ENCODE measurements around the gene CHD2.
A peak's percentile ranks its signal among the peaks of the same experiment; 100 is the strongest.

The CHD2 gene

DNA sequence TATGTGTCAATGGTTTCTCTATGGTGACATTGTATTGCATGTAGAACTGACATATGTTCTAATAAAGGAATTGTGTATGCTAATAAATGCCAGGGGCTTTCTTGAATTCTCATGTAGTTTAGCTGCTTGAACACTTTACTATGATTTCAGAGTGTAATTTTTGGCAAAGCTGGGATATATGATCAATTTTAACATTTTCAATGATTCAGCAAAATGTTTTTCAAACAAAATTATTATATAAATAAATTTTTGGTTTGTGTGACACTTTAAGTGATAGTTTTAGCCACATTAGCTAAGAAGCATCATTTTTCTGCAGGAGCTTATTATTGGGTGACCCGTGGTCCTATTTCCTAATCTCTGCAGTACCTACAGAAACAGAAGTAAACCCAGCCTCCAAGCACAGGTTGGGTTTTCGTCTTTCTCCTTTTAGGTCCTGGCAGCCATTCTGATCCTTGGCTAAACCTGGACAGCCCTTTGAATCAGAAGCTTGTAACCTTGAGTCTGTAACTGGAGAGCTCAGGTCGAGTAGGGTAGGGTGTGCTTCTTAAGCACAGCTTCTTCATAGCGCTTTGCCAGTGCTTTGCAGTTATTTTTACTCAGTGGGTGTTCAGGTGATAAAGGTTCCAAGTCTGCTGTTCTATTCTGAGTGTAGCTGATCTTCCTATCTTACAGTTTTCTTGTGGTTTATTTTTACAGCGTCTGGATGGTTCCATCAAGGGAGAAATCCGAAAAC is 74.2 kb downstream of the CHD2 start:
- no peak overlapping the region for H3K4me2 ChIP-seq (ENCODE audit: low read length, poor library complexity, severe bottlenecking)
- H3K79me1 ChIP-seq (replicated peaks; ENCODE audit: low read length, poor library complexity, severe bottlenecking): peaks cover 15% of the 10 kb centered on the region
- H3K14ac ChIP-seq (ENCODE audit: low read length in 2 of 2): no peak overlapping the region
- no peak overlapping the region for H2BK12ac ChIP-seq (ENCODE audit: low read length in 2 of 2)
- H3K23ac ChIP-seq (ENCODE audit: low read length in 2 of 2): no peak overlapping the region
- no peak overlapping the region for H2BK5ac ChIP-seq (ENCODE audit: low read depth, low read length, poor library complexity, severe bottlenecking)
- no peak overlapping the region for H3K4me3 ChIP-seq (ENCODE audit: insufficient read depth in 1 of 2, low read depth in 1 of 2, low read length in 2 of 2)
- peaks cover 20 to 97% of the 10 kb centered on the region in 2 experiments for H3K36me3 ChIP-seq (ENCODE audit: control insufficient read depth in 1 of 2, insufficient read depth in 2 of 2, low read depth in 1 of 2, low read length in 2 of 2)
- H3K18ac ChIP-seq (ENCODE audit: low read depth in 1 of 2, low read length in 2 of 2): no peak overlapping the region
- no peak for DNase-seq
- no peaks in the 10 kb centered on the region for H3K4me1 ChIP-seq (ENCODE audit: control insufficient read depth, insufficient read depth, low read depth, low read length)
- H4K91ac ChIP-seq (ENCODE audit: low read length): no peak overlapping the region
- no peak overlapping the region for H4K8ac ChIP-seq (ENCODE audit: low read length)
- 98% methylated on average over 6 of the region's 6 CpGs for WGBS
- H3K9ac ChIP-seq (ENCODE audit: low read length): no peak overlapping the region
- H2BK120ac ChIP-seq (ENCODE audit: low read depth, low read length): no peak overlapping the region
- H3K9me3 ChIP-seq (ENCODE audit: control insufficient read depth, low read length): no peaks in the 10 kb centered on the region
- H2AK5ac ChIP-seq (ENCODE audit: low read length, severe bottlenecking): no peak overlapping the region
- no peaks in the 10 kb centered on the region for H3K27me3 ChIP-seq (ENCODE audit: control insufficient read depth in 1 of 2, insufficient read depth in 1 of 2, low read length in 2 of 2)
- no peak overlapping the region for H2BK15ac ChIP-seq (ENCODE audit: low read depth, poor library complexity, severe bottlenecking)
- H3K4ac ChIP-seq (ENCODE audit: low read depth in 1 of 2, low read length in 2 of 2): no peak overlapping the region
- H3K27ac ChIP-seq (ENCODE audit: low read length, poor library complexity, severe bottlenecking): no peak overlapping the region
- H2AFZ ChIP-seq (ENCODE audit: low read depth, low read length): no peak overlapping the region

DNA sequence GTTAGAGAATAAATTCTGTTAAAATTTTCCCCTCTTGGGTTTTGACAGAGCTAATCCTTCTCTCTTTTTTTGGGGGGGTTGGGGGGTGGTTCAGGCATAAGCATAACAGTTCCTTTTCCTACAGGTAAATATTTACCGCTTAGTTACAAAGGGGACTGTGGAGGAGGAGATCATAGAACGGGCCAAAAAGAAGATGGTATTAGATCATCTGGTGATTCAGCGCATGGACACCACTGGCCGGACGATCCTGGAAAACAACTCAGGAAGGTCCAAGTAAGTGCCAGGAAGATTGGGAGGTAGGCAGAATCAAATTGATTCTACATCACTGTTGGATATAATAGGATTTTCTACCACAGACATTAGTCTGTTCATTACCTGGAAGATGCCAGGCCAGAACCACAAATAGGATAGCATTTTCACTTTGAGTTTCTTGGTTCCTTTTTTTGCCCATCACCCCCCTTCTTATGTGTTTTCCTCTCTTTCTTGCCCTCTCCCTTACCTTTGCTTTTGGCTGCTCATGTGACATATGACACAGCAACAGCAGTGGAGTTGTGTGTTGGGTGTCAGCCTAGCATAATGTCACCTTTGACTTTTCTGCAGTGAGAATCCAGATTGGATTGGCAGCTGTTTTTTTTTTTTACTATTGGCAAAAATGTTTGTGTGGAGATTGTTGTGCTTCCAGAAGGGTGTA is 79.0 kb downstream of the CHD2 start:
- no peak overlapping the region for H2AK5ac ChIP-seq (ENCODE audit: low read length, severe bottlenecking)
- no peaks in the 10 kb centered on the region for H3K27me3 ChIP-seq (ENCODE audit: control insufficient read depth in 1 of 2, insufficient read depth in 1 of 2, low read length in 2 of 2)
- no peak overlapping the region for H2BK15ac ChIP-seq (ENCODE audit: low read depth, poor library complexity, severe bottlenecking)
- H3K4ac ChIP-seq (ENCODE audit: low read depth in 1 of 2, low read length in 2 of 2): no peak overlapping the region
- no peak overlapping the region for H4K8ac ChIP-seq (ENCODE audit: low read length)
- H2AFZ ChIP-seq (ENCODE audit: low read depth, low read length): no peak overlapping the region
- H3K4me1 ChIP-seq (ENCODE audit: control insufficient read depth, insufficient read depth, low read depth, low read length): no peaks in the 10 kb centered on the region
- peaks cover 31 to 97% of the 10 kb centered on the region in 2 experiments for H3K36me3 ChIP-seq (ENCODE audit: control insufficient read depth in 1 of 2, insufficient read depth in 2 of 2, low read depth in 1 of 2, low read length in 2 of 2)
- peaks cover 17% of the 10 kb centered on the region for H3K79me1 ChIP-seq (replicated peaks; ENCODE audit: low read length, poor library complexity, severe bottlenecking)
- 94% methylated on average over 4 of the region's 5 CpGs for WGBS
- peak overlapping the region; percentile 16 for H3K9ac ChIP-seq (ENCODE audit: low read length)
- no peak overlapping the region for H2BK120ac ChIP-seq (ENCODE audit: low read depth, low read length)
- no peak overlapping the region for H3K4me3 ChIP-seq (ENCODE audit: insufficient read depth in 1 of 2, low read depth in 1 of 2, low read length in 2 of 2)
- no peaks in the 10 kb centered on the region for H3K9me3 ChIP-seq (ENCODE audit: control insufficient read depth, low read length)
- H2BK5ac ChIP-seq (ENCODE audit: low read depth, low read length, poor library complexity, severe bottlenecking): no peak overlapping the region
- H3K23ac ChIP-seq (ENCODE audit: low read length in 2 of 2): no peak overlapping the region
- no peak overlapping the region for H3K14ac ChIP-seq (ENCODE audit: low read length in 2 of 2)
- no peak overlapping the region for H4K91ac ChIP-seq (ENCODE audit: low read length)
- no peak overlapping the region for H3K18ac ChIP-seq (ENCODE audit: low read depth in 1 of 2, low read length in 2 of 2)
- H3K27ac ChIP-seq (ENCODE audit: low read length, poor library complexity, severe bottlenecking): no peak overlapping the region
- H3K4me2 ChIP-seq (ENCODE audit: low read length, poor library complexity, severe bottlenecking): no peak overlapping the region
- no peak overlapping the region for H2BK12ac ChIP-seq (ENCODE audit: low read length in 2 of 2)
- no peak for DNase-seq

DNA sequence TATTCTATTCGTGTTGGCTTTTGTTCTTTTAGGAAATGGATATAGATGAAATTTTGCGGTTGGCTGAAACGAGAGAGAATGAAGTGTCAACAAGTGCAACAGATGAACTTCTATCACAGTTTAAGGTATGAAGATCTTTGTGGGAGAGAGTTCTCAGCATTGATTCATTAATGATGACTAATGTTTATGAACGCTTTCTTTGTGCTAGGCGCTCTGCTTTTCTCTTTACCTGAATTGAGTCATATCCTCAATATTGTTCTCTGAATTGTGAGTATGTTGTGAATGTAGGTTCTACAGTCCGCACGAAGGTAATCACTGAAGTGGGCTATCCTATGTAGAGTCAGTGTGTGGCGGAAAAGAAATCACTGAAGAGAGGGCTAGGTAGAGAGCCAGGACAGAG is 81.2 kb downstream of the CHD2 start:
- Histone ChIP-seq H4K91ac (ENCODE audit: low read length) (no peak overlapping the region), H3K9ac (ENCODE audit: low read length) (no peak overlapping the region), H3K4me2 (ENCODE audit: low read length, poor library complexity, severe bottlenecking) (no peak overlapping the region), H2BK15ac (ENCODE audit: low read depth, poor library complexity, severe bottlenecking) (no peak overlapping the region), H3K18ac (ENCODE audit: low read depth in 1 of 2, low read length in 2 of 2) (no peak overlapping the region), H3K27ac (ENCODE audit: low read length, poor library complexity, severe bottlenecking) (no peak overlapping the region), H4K8ac (ENCODE audit: low read length) (no peak overlapping the region), H3K14ac (ENCODE audit: low read length in 2 of 2) (no peak overlapping the region), H3K4me3 (ENCODE audit: insufficient read depth in 1 of 2, low read depth in 1 of 2, low read length in 2 of 2) (no peak overlapping the region), H2BK5ac (ENCODE audit: low read depth, low read length, poor library complexity, severe bottlenecking) (no peak overlapping the region), H3K4ac (ENCODE audit: low read depth in 1 of 2, low read length in 2 of 2) (no peak overlapping the region), H3K27me3 (ENCODE audit: control insufficient read depth in 1 of 2, insufficient read depth in 1 of 2, low read length in 2 of 2) (no peaks in the 10 kb centered on the region), H2AK5ac (ENCODE audit: low read length, severe bottlenecking) (no peak overlapping the region), H2BK120ac (ENCODE audit: low read depth, low read length) (no peak overlapping the region), H2BK12ac (ENCODE audit: low read length in 2 of 2) (no peak overlapping the region), H3K4me1 (ENCODE audit: control insufficient read depth, insufficient read depth, low read depth, low read length) (no peaks in the 10 kb centered on the region), H3K23ac (ENCODE audit: low read length in 2 of 2) (no peak overlapping the region), H2AFZ (ENCODE audit: low read depth, low read length) (no peak overlapping the region), H3K79me1 (replicated peaks; ENCODE audit: low read length, poor library complexity, severe bottlenecking) (peaks cover 16% of the 10 kb centered on the region), H3K36me3 (ENCODE audit: control insufficient read depth in 1 of 2, insufficient read depth in 2 of 2, low read depth in 1 of 2, low read length in 2 of 2) (peaks cover 30 to 97% of the 10 kb centered on the region in 2 experiments), H3K9me3 (ENCODE audit: control insufficient read depth, low read length) (no peaks in the 10 kb centered on the region)
- DNase-seq: no peak
- 94% methylated on average over 8 of the region's 8 CpGs for WGBS

DNA sequence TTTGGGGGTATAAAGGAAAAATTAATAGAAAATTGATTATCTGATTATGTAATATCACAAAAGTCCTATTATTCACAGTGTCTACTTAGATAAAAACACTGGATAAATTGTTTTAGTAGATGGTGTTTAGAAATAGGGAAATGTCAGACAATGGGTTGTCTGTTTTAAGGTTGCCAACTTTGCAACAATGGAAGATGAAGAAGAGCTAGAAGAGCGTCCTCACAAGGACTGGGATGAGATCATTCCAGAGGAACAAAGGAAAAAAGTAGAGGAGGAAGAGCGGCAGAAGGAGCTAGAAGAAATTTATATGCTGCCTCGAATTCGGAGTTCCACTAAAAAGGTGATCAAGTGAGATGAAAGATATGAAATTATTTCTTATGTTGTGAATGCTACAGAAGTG is 84.0 kb downstream of the CHD2 start:
- Histone ChIP-seq H4K91ac (ENCODE audit: low read length) (no peak overlapping the region), H2AK5ac (ENCODE audit: low read length, severe bottlenecking) (no peak overlapping the region), H3K23ac (ENCODE audit: low read length in 2 of 2) (no peak overlapping the region), H3K36me3 (ENCODE audit: control insufficient read depth in 1 of 2, insufficient read depth in 2 of 2, low read depth in 1 of 2, low read length in 2 of 2) (peaks cover 34 to 97% of the 10 kb centered on the region in 2 experiments), H3K14ac (ENCODE audit: low read length in 2 of 2) (no peak overlapping the region), H3K27ac (ENCODE audit: low read length, poor library complexity, severe bottlenecking) (no peak overlapping the region), H3K4ac (ENCODE audit: low read depth in 1 of 2, low read length in 2 of 2) (no peak overlapping the region), H2BK120ac (ENCODE audit: low read depth, low read length) (no peak overlapping the region), H3K9ac (ENCODE audit: low read length) (no peak overlapping the region), H3K79me1 (replicated peaks; ENCODE audit: low read length, poor library complexity, severe bottlenecking) (peaks cover 13% of the 10 kb centered on the region), H3K4me2 (ENCODE audit: low read length, poor library complexity, severe bottlenecking) (no peak overlapping the region), H2BK5ac (ENCODE audit: low read depth, low read length, poor library complexity, severe bottlenecking) (no peak overlapping the region), H2AFZ (ENCODE audit: low read depth, low read length) (no peak overlapping the region), H4K8ac (ENCODE audit: low read length) (no peak overlapping the region), H2BK12ac (ENCODE audit: low read length in 2 of 2) (no peak overlapping the region), H3K27me3 (ENCODE audit: control insufficient read depth in 1 of 2, insufficient read depth in 1 of 2, low read length in 2 of 2) (no peaks in the 10 kb centered on the region), H3K9me3 (ENCODE audit: control insufficient read depth, low read length) (no peaks in the 10 kb centered on the region), H3K4me1 (ENCODE audit: control insufficient read depth, insufficient read depth, low read depth, low read length) (no peaks in the 10 kb centered on the region), H3K18ac (ENCODE audit: low read depth in 1 of 2, low read length in 2 of 2) (no peak overlapping the region), H3K4me3 (ENCODE audit: insufficient read depth in 1 of 2, low read depth in 1 of 2, low read length in 2 of 2) (no peak overlapping the region), H2BK15ac (ENCODE audit: low read depth, poor library complexity, severe bottlenecking) (no peak overlapping the region)
- WGBS: 96% methylated on average over 4 of the region's 4 CpGs
- no peak for DNase-seq

Data from mesenchymal stem cell (in vitro differentiated cells and primary cell).